Pons (tissue), 1 donor: ENCODE data around the gene CCR4.
A peak's percentile ranks its signal among the peaks of the same experiment; 100 is the strongest.
"Not testable (repeated sequence)": the region's sequence is repeated elsewhere in the genome, so short reads cannot be mapped to it uniquely, and the experiment has no call there.

Experiments
- DNase-seq: peaks from one replicate; pipeline ENCODE4 v3.0.0-alpha.2; 2016; ENCODE audit warnings: low spot score

The CCR4 gene

GRCh38 chr3:32951410-32951811 is at the start of gene CCR4:
Gene CCR4, plus strand, starts transcription at chr3:32951644. Its CDS starts 1,779 bp downstream, at chr3:32953423.
- DNase-seq = no peak

GRCh38 chr3:32902887-32903371 is 48.5 kb upstream of the CCR4 start:
- DNase-seq = not testable (repeated sequence)

GRCh38 chr3:32903953-32904352 is 47.5 kb upstream of the CCR4 start:
- DNase-seq = no peak

- no peak for DNase-seq
Measured at GRCh38 chr3:32909999-32910398, 41.4 kb upstream of the CCR4 start.

- no peak for DNase-seq
Measured at GRCh38 chr3:32910954-32911353, 40.5 kb upstream of the CCR4 start.

GRCh38 chr3:32912046-32912445 is 39.4 kb upstream of the CCR4 start:
- DNase-seq = no peak

- DNase-seq = no peak
Measured at GRCh38 chr3:32913790-32914446, 37.5 kb upstream of the CCR4 start.

- no peak for DNase-seq
Measured at GRCh38 chr3:32919920-32920319, 31.5 kb upstream of the CCR4 start.

GRCh38 chr3:32922078-32922477 is 29.4 kb upstream of the CCR4 start:
- no peak for DNase-seq

GRCh38 chr3:32930161-32930560 is 21.3 kb upstream of the CCR4 start:
- no peak for DNase-seq

GRCh38 chr3:32931273-32931672 is 20.2 kb upstream of the CCR4 start:
- DNase-seq = not testable (repeated sequence)

GRCh38 chr3:32934150-32934742 is 17.2 kb upstream of the CCR4 start:
- DNase-seq = peak; percentile 6

GRCh38 chr3:32937331-32937730 is 14.1 kb upstream of the CCR4 start:
- DNase-seq = no peak

- DNase-seq = not testable (repeated sequence)
Measured at GRCh38 chr3:32939531-32940284, 11.7 kb upstream of the CCR4 start.

GRCh38 chr3:32940726-32941125 is 10.7 kb upstream of the CCR4 start:
- no peak for DNase-seq

- DNase-seq = no peak
Measured at GRCh38 chr3:32945136-32945535, 6.3 kb upstream of the CCR4 start.

- not testable (repeated sequence) for DNase-seq
Measured at GRCh38 chr3:32945598-32945997, 5.8 kb upstream of the CCR4 start.

- DNase-seq = no peak
Measured at GRCh38 chr3:32946973-32947788, 4.3 kb upstream of the CCR4 start.

- DNase-seq = peak; percentile 63
Measured at GRCh38 chr3:32947789-32948238, 3.6 kb upstream of the CCR4 start.

- no peak for DNase-seq
Measured at GRCh38 chr3:32948625-32949445, 2.6 kb upstream of the CCR4 start.

GRCh38 chr3:32950516-32950915 is 928 bp upstream of the CCR4 start:
- no peak for DNase-seq
